GM06990 (cell line): ENCODE measurements around the gene HASPIN.

Experiments used
- DNase-seq: peaks from one replicate; pipeline ENCODE4 v3.0.0-alpha.2; 2011; ENCODE audit not compliant: insufficient read length; ENCODE audit errors: extremely low read depth
- H3K27me3 ChIP-seq: replicated peaks from 2 replicates; pipeline ENCODE4 v1.6.0; 2011; ENCODE audit warnings: low read length; ENCODE audit not compliant: control insufficient read depth, insufficient read depth
- H3K36me3 ChIP-seq: 2 replicates; pipeline ENCODE4 v1.5.1; 2011; ENCODE audit warnings: low read length; ENCODE audit not compliant: control insufficient read depth, insufficient read depth
- H3K4me3 ChIP-seq: replicated peaks from 2 replicates; pipeline ENCODE4 v1.5.1; 2011; ENCODE audit warnings: low read depth, mild to moderate bottlenecking, control low read depth, low read length
- TF ChIP-seq, protein P1 (sequence below): IDR thresholded peaks from 2 replicates; pipeline ENCODE4 v1.5.1; 2011; ENCODE audit warnings: low read length, control low read depth, mild to moderate bottlenecking, inconsistent platforms; ENCODE audit not compliant: insufficient read depth, poor library complexity, severe bottlenecking

HASPIN gene

GRCh38 chr17:3693141-3693540, 30.6 kb upstream of the HASPIN start:
- DNase-seq, result no peak
- TF ChIP-seq, protein P1, sequence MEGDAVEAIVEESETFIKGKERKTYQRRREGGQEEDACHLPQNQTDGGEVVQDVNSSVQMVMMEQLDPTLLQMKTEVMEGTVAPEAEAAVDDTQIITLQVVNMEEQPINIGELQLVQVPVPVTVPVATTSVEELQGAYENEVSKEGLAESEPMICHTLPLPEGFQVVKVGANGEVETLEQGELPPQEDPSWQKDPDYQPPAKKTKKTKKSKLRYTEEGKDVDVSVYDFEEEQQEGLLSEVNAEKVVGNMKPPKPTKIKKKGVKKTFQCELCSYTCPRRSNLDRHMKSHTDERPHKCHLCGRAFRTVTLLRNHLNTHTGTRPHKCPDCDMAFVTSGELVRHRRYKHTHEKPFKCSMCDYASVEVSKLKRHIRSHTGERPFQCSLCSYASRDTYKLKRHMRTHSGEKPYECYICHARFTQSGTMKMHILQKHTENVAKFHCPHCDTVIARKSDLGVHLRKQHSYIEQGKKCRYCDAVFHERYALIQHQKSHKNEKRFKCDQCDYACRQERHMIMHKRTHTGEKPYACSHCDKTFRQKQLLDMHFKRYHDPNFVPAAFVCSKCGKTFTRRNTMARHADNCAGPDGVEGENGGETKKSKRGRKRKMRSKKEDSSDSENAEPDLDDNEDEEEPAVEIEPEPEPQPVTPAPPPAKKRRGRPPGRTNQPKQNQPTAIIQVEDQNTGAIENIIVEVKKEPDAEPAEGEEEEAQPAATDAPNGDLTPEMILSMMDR, result no peak
- no peaks in the 10 kb centered on the region for H3K27me3 ChIP-seq
- H3K36me3 ChIP-seq, result peaks cover 20% of the 10 kb centered on the region
- H3K4me3 ChIP-seq, result peak overlapping the region; percentile 43

GRCh38 chr17:3693829-3694231, 29.9 kb upstream of the HASPIN start:
- H3K4me3 ChIP-seq, result peak overlapping the region; percentile 69
- peaks cover 17% of the 10 kb centered on the region for H3K36me3 ChIP-seq
- TF ChIP-seq, protein P1, result no peak
- DNase-seq, result peak; percentile 78
- H3K27me3 ChIP-seq, result no peaks in the 10 kb centered on the region

GRCh38 chr17:3695129-3695722, 28.5 kb upstream of the HASPIN start:
- Histone ChIP-seq H3K36me3 (peaks cover 11% of the 10 kb centered on the region), H3K4me3 (peak overlapping the region; percentile 69), H3K27me3 (no peaks in the 10 kb centered on the region)
- TF ChIP-seq, protein P1, result no peak
- DNase-seq, result peak; percentile 62

GRCh38 chr17:3695723-3696411, 27.8 kb upstream of the HASPIN start, which contains the start of gene P2RX5:
TSS of gene P2RX5 (minus strand) at chr17:3696155. CDS start at chr17:3696005, 150 bp downstream.
- Histone ChIP-seq H3K4me3 (peak within 1 kb of the TSS; percentile 69), H3K36me3 (peaks cover 8% of the 10 kb centered on the region), H3K27me3 (no peaks in the 10 kb centered on the region)
- peak; percentile 85 for DNase-seq
- TF ChIP-seq, protein P1, result no peak

- H3K4me3 ChIP-seq, result no peak overlapping the region
- no peak for DNase-seq
- TF ChIP-seq, protein P1, result no peak
These were observed 26.6 kb upstream of the HASPIN start for GRCh38 chr17:3697103-3697476.

More at GRCh38 chr17:3697103-3697476, 26.6 kb upstream of the HASPIN start:
- H3K27me3 ChIP-seq, result no peaks in the 10 kb centered on the region
- H3K36me3 ChIP-seq, result no peaks in the 10 kb centered on the region
